Right atrium auricular region (tissue), 2 donors: ENCODE results near the gene TTLL11. TPM values are rescaled to one million over a fixed set of nuclear protein-coding genes. Genes with fewer than 3 reads are reported as not detected.

ENCODE experiments used
- DNase-seq: peaks from one replicate; pipeline ENCODE4 v3.0.0-alpha.2; 2019; ENCODE audit warnings: low spot score
- H3K27ac ChIP-seq, 2 donors: fragments of 200-600 bp; sonication (generic); 1 replicate in 1 of 2; 2 replicates in 1 of 2; pipeline ENCODE4 v1.5.1; 2016 to 2019
- H3K27me3 ChIP-seq, 2 donors: fragments of 200-600 bp; sonication (generic); one replicate each; pipeline versions ENCODE4 v1.5.1 to v1.6.0; 2017 to 2019
- H3K36me3 ChIP-seq: fragments of 200-600 bp; sonication (generic); one replicate; pipeline ENCODE4 v1.5.1; 2016
- H3K4me1 ChIP-seq, 2 donors: fragments of 200-600 bp; sonication (generic); one replicate each; pipeline versions ENCODE4 v1.5.1 to v1.6.0; 2017 to 2019
- H3K4me3 ChIP-seq, 2 donors: fragments of 200-600 bp; sonication (generic); 1 replicate in 1 of 2; 2 replicates in 1 of 2; pipeline ENCODE4 v1.5.1; 2017 to 2019; ENCODE audit warnings: mild to moderate bottlenecking in 1 of 2, moderate library complexity in 1 of 2
- H3K9me3 ChIP-seq, 2 donors: fragments of 200-600 bp; sonication (generic); one replicate each; pipeline ENCODE4 v1.5.1; 2019
- CTCF ChIP-seq, 2 donors: fragments of 200-600 bp; sonication (generic); IDR thresholded peaks; one replicate each; pipeline ENCODE4 v1.5.1; 2019; ENCODE audit warnings: antibody characterized with exemption in 2 of 2
- total RNA-seq, 2 donors: library from RNA; depleted of rRNA; stranded (reverse); fragments of >200 nt; gene quantifications; one replicate each; pipeline ENCODE4 v1.1.0, GENCODE V29; 2016

The TTLL11 gene
- total RNA-seq, 2 donors from 2014 or later, result 5.9 to 7.8 TPM

DNA sequence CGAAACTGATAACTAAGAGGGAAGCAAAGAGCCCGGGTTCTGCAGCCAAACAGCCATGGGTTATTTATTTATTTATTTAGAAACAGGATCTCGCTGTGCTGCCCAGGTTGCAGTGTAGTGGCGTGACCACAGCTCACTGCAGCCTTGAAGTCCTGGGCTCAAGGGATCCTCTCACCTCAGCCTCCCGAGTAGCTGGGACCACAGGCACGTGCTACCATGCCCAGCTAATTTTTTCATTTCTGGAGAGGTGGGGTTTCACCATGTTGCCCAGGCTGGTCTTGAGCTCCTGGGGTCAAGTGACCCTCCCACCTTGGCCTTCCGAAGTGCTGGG, 42.4 kb upstream of the TTLL11 start:
- Histone ChIP-seq H3K4me3 (no peak overlapping the region), H3K27me3 (no peaks in the 10 kb centered on the region), H3K9me3 (no peaks in the 10 kb centered on the region), H3K36me3 (no peaks in the 10 kb centered on the region), H3K27ac (no peak overlapping the region), H3K4me1 (peaks cover 0 to 42% of the 10 kb centered on the region in 2 donors)
- DNase-seq, result no peak
- no peak for TF ChIP-seq CTCF (IDR thresholded peaks at IDR 0.05)

DNA sequence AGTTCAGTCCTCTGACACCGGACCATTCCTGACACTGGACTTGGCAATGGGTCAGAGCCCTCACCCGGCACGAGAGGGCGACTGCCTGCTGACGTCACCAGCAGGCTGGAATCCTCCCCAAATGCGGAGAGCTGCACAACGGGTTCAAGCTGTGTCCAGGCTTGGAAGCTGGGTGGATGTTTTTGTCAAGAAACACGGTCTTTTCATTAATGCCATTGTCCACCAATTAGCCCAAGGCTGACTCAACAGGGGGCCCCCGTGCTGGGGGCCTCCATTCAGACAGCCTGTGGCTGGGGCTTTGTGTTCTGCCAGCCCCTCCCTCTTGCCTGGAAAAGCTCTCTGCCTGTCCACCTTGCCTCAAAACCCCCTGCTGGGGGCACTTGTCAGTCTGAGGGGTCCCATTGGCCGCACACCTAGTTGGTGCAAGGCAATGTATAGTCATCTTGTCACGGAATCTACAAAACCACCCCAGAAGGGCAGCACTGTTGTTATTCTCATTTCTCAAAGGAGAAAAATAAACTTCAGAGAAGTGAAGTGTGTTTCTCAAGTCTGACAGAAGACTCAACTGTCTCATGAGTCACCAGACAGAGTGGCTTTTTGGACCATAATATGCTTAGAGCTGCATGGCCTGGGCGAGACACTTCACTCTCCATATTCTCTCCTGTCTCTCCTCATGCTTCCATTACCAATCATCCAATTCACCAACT, 41.9 kb upstream of the TTLL11 start:
- Histone ChIP-seq H3K9me3 (no peaks in the 10 kb centered on the region), H3K4me3 (no peak overlapping the region), H3K4me1 (peaks cover 0 to 42% of the 10 kb centered on the region in 2 donors), H3K36me3 (no peaks in the 10 kb centered on the region), H3K27me3 (no peaks in the 10 kb centered on the region), H3K27ac (no peak overlapping the region)
- no peak for DNase-seq
- no peak for TF ChIP-seq CTCF (IDR thresholded peaks at IDR 0.05)

- Histone ChIP-seq H3K4me1 (peaks cover 0 to 42% of the 10 kb centered on the region in 2 donors), H3K27ac (peak overlapping the region in 1 of 2 donors; percentile 5), H3K27me3 (no peaks in the 10 kb centered on the region), H3K9me3 (no peaks in the 10 kb centered on the region), H3K36me3 (no peaks in the 10 kb centered on the region), H3K4me3 (no peak overlapping the region)
- no peak for TF ChIP-seq CTCF (IDR thresholded peaks at IDR 0.05)
- DNase-seq, result no peak
Observed at GRCh38 chr9:122133984-122134535, 41.0 kb upstream of the TTLL11 start.

DNA sequence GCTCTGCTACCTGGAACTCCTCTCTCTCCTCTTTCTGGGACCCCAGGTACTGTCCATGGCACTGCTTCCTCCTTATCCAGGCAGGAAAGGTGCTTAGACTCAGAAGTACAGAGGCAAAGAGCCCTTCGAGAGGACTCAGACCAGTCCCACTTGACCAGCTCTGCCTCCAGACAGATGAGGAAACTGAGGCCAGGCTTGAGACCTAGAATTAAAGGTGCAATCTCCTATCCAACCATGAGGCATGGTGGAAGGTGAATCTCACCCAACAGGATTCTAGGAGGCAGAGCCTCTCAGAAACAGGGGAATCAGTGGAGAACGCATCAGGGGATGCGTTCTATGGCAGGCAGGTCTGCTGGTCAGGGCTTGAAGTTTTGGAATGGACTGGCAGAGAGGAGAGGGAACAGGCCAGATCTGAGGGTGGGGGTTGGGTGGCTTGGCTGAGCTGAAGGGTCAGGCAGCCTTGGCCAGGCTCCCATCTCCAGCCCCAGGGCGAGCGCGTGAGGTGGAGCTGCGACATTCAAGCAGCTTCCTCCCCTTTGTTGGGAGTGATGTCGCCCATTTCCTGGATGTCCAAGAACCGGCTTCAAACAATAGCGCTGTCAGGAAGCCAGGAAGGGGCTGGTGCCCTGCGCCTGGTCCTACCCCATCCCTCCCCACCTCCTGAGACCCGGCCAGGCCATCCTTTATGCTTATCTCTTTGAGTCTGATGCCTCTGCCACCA, 40.3 kb upstream of the TTLL11 start:
- no peak for DNase-seq
- H3K27ac ChIP-seq, result peak overlapping the region in 1 of 2 donors; percentile 5
- H3K27me3 ChIP-seq, result no peaks in the 10 kb centered on the region
- TF ChIP-seq CTCF (IDR thresholded peaks at IDR 0.05), result no peak
- no peak overlapping the region for H3K4me3 ChIP-seq
- H3K4me1 ChIP-seq, result peaks cover 0 to 47% of the 10 kb centered on the region in 2 donors
- no peaks in the 10 kb centered on the region for H3K9me3 ChIP-seq
- H3K36me3 ChIP-seq, result no peaks in the 10 kb centered on the region

- Histone ChIP-seq H3K27ac (no peak overlapping the region), H3K27me3 (no peaks in the 10 kb centered on the region), H3K4me3 (no peak overlapping the region), H3K9me3 (no peaks in the 10 kb centered on the region), H3K4me1 (peaks cover 0 to 56% of the 10 kb centered on the region in 2 donors), H3K36me3 (no peaks in the 10 kb centered on the region)
- no peak for DNase-seq
- TF ChIP-seq CTCF (IDR thresholded peaks at IDR 0.05), result no peak
Observed at GRCh38 chr9:122132539-122132938, 39.4 kb upstream of the TTLL11 start.
